Stimulated activated naive CD8-positive, alpha-beta T cell treated with anti-CD3 and anti-CD28 coated beads, Interleukin-15, Interleukin-2, amounts not matched to agents 100 U/mL and 50 U/mL, for 24 hours (primary cell): ENCODE results near the gene CDX1.

Experiments used
- ATAC-seq: fragments of 150-1000 bp; cut with Tn5 transposase; one replicate; pipeline ENCODE4 v1.10.0; 2021
- DNase-seq: peaks from one replicate; pipeline ENCODE4 v3.0.0; 2021

Gene CDX1

GRCh38 chr5:150208187-150209098 is 41.9 kb downstream of the CDX1 start:
- DNase-seq = no peak
- ATAC-seq = no peak

GRCh38 chr5:150209099-150209635 is 42.6 kb downstream of the CDX1 start:
- peak; percentile 32 for ATAC-seq
- peak; percentile 33 for DNase-seq

DNA sequence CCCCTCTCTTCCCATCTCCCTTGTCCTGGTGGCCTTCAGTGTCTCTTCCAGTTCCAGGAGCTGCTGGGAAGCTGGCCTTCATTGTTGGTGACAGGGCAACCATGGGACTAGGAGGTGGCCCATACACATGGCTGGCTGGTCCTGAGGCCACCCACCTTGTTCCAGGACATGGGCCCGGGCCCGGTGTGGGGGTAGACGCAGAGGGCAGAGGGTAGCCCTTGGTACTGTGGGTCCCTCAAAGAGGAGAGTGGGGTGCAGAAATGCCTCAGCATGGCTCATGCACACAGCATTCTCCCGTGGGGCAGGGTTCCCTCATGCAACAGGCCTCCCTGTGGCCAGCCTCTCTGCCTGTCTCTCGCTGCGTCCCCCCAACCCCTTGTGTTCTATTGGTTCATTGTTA is 44.1 kb downstream of the CDX1 start:
- DNase-seq = no peak
- ATAC-seq = no peak

GRCh38 chr5:150211156-150212030 is 44.8 kb downstream of the CDX1 start:
- DNase-seq (no peak), ATAC-seq (no peak)

GRCh38 chr5:150213530-150213929 is 47.0 kb downstream of the CDX1 start:
- DNase-seq = no peak
- no peak for ATAC-seq

GRCh38 chr5:150214289-150214688 is 47.7 kb downstream of the CDX1 start:
- no peak for ATAC-seq
- DNase-seq = no peak

GRCh38 chr5:150215979-150216944 is 49.7 kb downstream of the CDX1 start:
- no peak for ATAC-seq
- no peak for DNase-seq

DNA sequence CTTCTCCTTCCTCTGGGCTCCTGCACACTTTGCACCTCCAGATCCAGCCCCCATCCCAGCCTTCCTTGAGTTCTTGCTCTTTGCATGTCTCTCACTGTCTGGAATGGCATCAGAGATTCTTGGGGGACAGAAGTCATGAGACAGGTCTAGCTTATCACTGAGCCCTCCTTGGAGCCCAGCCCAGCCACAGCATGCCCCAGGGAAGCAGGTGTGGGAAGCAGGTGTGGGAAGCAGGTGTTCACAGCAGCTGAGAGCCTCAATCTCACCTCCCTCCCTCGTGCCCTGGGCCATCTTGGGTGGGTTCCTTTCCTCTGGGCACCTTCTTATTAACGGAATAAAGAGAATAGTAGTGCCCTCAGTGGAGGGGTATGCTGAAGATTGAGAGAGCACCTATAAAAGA is 50.5 kb downstream of the CDX1 start:
- DNase-seq (no peak), ATAC-seq (no peak)

DNA sequence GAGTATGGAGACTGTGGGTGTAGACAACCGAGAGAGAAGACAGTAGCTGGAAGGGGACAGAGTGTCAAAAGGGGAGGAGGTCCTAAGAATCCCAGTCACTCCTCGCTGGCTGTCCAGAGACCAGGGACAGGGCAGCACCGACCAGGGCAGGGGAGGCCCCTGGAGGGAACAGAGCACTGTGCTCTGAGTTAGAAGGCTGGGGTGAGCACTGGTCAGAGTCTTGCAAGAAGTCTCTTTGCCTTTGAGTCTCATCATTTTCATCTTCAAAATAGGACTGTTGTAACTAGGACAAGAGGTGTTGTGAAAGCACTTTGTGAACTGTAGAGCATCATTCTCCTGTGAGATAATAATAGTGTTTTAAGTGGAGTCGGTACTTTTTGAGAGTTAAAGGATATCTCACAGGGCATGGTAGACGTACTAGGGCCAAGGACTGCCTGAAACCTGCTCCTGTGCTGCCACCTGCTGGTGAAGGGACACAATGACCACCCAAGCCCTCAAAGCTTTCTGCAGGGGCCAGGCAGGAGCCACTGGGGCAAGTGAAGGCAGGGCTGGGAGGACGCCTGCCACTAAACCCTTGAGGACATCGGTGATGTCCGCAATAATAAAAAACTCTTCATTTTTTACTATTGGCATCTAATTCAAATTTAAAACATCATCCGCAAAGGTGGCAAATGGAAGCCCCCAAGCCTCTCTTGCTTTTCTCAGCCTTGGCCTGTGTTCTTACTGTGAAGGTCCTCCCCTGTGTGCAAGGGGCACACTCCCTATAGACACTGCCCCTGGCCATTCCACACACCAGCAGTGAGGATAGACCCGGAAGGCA is 51.5 kb downstream of the CDX1 start:
- peak; percentile 84 for ATAC-seq

GRCh38 chr5:150218693-150219035 is 52.1 kb downstream of the CDX1 start:
- DNase-seq (no peak), ATAC-seq (no peak)

More for the DNA sequence above, 51.5 kb downstream of the CDX1 start:
- DNase-seq = peak; percentile 85

- no peak for DNase-seq
Measured at GRCh38 chr5:150219142-150219541, 52.6 kb downstream of the CDX1 start.

DNA sequence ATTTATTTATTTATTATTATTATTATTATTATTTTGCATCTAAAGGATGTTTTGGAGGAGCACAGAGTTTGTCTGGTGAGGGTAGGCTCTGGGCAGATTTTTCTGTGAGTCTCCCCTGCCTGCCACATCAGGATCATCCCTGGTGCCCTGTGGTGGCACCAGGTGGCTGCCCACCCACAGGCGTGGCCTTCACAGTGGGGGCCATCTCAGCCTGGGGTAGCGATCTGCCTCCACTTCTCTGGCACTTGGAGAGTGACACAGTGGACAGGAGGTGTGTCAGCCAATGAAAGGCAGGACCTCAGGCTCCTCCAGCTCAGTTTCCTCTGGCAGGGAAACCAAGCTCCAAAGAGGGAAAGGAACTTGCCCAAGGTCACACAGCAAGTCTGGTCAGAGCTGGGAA is 53.3 kb downstream of the CDX1 start:
- ATAC-seq (no peak), DNase-seq (no peak)

More at GRCh38 chr5:150219142-150219541, 52.6 kb downstream of the CDX1 start:
- no peak for ATAC-seq

DNA sequence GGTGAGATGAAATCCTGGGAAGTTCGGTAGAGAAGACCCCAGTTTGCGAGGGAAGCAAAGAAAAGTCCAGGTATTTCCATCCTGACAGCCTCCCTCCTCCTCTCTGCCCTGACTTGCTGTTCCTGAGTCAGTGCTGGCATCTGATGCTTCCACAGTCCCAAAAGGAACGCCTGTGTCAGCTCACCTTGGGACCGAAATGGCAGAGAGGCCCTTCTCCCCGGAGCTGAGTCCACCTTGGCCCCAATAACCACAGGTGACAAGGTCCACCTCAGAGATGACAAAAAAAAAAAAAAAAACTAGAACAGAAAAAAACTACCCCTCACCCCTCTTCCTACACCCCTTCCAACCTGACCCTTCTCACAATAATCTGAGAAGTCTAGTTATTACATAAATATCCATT is 54.9 kb downstream of the CDX1 start:
- no peak for ATAC-seq
- DNase-seq = no peak

DNA sequence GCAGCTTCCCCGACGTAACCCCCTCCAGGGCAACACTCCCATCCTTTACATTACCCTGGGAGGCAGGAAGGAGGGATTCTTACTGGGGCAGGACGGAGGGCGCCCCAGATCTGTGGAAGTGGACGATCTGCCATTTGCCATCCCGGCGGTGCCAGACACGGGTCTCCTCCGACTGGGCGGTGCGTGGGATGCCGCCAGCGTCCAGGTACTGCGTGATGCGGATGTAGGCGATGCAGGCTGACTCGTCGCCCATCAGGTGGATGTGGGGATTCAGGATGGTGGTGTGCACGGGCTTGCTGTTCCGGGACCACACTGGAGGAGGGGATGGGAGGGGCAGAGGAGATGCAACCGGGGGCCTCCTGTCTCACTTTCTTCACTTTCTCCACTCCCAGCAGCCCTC is 56.3 kb downstream of the CDX1 start:
- no peak for ATAC-seq
- no peak for DNase-seq

- DNase-seq (no peak), ATAC-seq (no peak)
Measured at GRCh38 chr5:150223474-150223873, 56.9 kb downstream of the CDX1 start.

- ATAC-seq (no peak), DNase-seq (no peak)
Measured at GRCh38 chr5:150224483-150225027, 58.0 kb downstream of the CDX1 start.

DNA sequence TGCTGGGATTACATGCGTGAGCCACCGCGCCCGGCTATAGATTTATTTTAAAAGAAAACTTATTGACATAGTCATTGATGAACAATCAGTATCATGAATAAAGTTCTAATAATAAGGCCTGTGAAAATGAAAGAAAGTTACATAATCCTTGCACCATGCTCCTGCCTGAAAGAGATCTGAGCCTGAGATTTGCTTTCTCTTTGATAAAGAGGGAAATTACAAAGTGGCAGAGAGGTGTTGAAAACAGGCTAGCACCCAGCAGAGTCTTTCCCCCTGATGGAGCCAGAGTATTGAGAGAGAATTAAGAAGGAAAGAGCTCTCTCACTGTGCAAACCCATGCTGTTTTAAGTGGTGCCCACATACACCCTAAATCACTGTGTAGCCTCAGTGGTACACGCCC is 60.5 kb downstream of the CDX1 start:
- no peak for DNase-seq
- ATAC-seq = no peak

- DNase-seq (no peak), ATAC-seq (no peak)
Measured at GRCh38 chr5:150227606-150228273, 61.2 kb downstream of the CDX1 start.

DNA sequence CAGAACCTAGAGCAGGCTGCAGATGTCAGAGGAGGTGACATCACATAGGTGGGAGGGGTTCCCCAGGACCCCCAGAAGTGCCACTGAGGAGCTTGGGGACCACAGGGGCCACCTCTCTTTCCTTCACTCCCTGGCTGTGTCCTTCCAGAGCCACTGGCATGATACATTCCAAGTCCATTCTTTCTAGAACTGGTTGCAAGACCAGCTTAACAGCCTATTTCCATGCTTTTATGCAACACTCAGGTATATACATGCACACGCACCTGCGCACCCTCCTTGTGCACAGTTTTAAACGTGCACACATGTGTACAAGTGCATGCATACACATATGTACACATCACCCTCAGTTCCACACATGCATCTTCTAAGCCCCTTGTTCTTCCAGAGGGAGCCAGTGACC is 63.0 kb downstream of the CDX1 start:
- DNase-seq (no peak), ATAC-seq (no peak)

DNA sequence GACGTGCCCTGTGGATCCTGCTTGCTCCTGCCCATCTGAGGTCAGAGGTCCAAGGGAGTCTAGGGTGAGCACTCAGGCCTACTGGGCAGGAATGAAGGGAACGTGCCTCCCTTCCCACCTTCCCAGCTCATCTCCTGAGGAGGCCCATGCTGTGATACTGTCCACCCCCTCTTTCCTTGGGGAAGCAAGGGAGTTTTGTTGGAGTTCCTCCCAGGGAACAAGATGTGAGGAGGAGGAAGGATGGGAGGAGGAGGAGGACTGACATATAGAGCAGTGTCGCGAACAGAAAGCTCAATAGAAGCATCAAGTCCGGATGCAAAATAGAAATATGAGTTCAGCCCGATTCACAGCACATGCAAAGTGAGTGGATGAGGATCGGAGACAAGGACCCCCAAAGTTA is 64.3 kb downstream of the CDX1 start:
- DNase-seq = no peak
- no peak for ATAC-seq
